HepG2 (cell line): ENCODE data around the gene TOP1.

Experiments
- MEIS2 ChIP-seq: sonication (generic); formaldehyde crosslinking; IDR thresholded peaks from 2 replicates; pipeline ENCODE4 v1.9.0; 2021; ENCODE audit warnings: mild to moderate bottlenecking, missing genetic modification reagents
- MXI1 ChIP-seq: IDR thresholded peaks from 3 replicates; pipeline ENCODE4 v1.6.1; 2012; ENCODE audit warnings: low read depth, low read length, inconsistent platforms, borderline replicate concordance

DNA sequence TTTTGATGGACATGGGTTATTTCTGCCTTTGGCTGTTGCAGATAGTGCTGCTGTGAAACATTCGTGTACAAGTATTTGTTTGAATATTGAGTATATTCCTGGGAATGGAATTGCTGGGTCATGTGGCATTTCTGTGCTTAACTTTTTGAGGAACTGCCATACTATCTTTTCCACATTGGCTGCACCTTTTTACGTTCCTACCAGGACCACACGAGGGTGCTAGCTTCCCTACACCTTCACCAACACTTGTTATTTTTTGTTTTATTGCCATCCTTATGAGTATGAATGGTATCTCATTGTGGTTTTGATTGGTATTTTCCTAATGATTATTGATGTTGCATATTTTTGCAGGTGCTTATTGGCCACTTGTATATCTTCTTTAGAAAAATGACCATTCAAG, 60.9 kb downstream of the TOP1 start:
- TF ChIP-seq MEIS2 (no peak), MXI1 (no peak)
